ENCODE measurements around the gene GAS2L1. TPM values are rescaled to one million over a fixed set of nuclear protein-coding genes. Genes with fewer than 3 reads are reported as not detected.
A peak's percentile ranks its signal among the peaks of the same experiment; 100 is the strongest.

Gene GAS2L1
- polyA plus RNA-seq, 3 donors = 14.9 to 20.0 (median 15.7) TPM

GRCh38 chr22:29326481-29326880 is 20.0 kb downstream of the GAS2L1 start:
- Mint-ChIP-seq H3K27ac (peak overlapping the region in 1 of 7 donors; percentile 63), H3K9me3 (peaks cover 0 to 3% (median 0%) of the 10 kb centered on the region in 7 donors), H3K27me3 (ENCODE audit: low read depth in 3 of 3) (peaks cover 0 to 2% (median under 1%) of the 10 kb centered on the region in 3 donors), H3K4me1 (no peaks in the 10 kb centered on the region), H3K36me3 (peaks cover 39 to 55% of the 10 kb centered on the region in 2 donors), H3K4me3 (no peak overlapping the region)
- DNase-seq = no peak
- Histone ChIP-seq H3K36me3 (replicated peaks in 1 of 2; ENCODE audit: control insufficient read depth in 1 of 2, insufficient read depth in 2 of 2, low read length in 2 of 2) (peaks cover 49 to 54% of the 10 kb centered on the region in 2 donors), H3K4me2 (replicated peaks; ENCODE audit: extremely low read depth, low read length, poor library complexity, severe bottlenecking) (no peak overlapping the region), H3K4me3 (replicated peaks in 1 of 3; ENCODE audit: low read depth in 2 of 3, low read length in 3 of 3) (no peak overlapping the region), H3K27me3 (ENCODE audit: control insufficient read depth in 2 of 2, insufficient read depth in 2 of 2, low read length in 2 of 2) (no peaks in the 10 kb centered on the region), H3K27ac (ENCODE audit: low read depth in 1 of 2, low read length in 2 of 2) (no peak overlapping the region), H3K4me1 (ENCODE audit: control insufficient read depth in 1 of 2, insufficient read depth in 2 of 2, low read length in 2 of 2) (no peaks in the 10 kb centered on the region), H3K9me3 (replicated peaks in 1 of 2; ENCODE audit: control insufficient read depth in 1 of 2, insufficient read depth in 1 of 2, low read length in 2 of 2) (no peaks in the 10 kb centered on the region), H2AFZ (ENCODE audit: insufficient read depth, low read depth, low read length, poor library complexity, severe bottlenecking) (no peak overlapping the region), H4K20me1 (ENCODE audit: insufficient read depth, low read length) (peaks cover 19% of the 10 kb centered on the region), H3K9ac (ENCODE audit: insufficient read depth, low read length, poor library complexity, severe bottlenecking) (no peak overlapping the region), H3K79me2 (ENCODE audit: insufficient read depth, low read length) (no peaks in the 10 kb centered on the region)
- TF ChIP-seq CTCF (IDR thresholded peaks at IDR 0.05) = no peak
- intact Hi-C loops (cut with micrococcal nuclease) = no loop called here
- WGBS (ENCODE audit: insufficient coverage) = 89% methylated on average over 7 of the region's 10 CpGs

GRCh38 chr22:29327089-29327764 is 20.8 kb downstream of the GAS2L1 start:
- DNase-seq = no peak
- Histone ChIP-seq H3K27me3 (ENCODE audit: control insufficient read depth in 2 of 2, insufficient read depth in 2 of 2, low read length in 2 of 2) (no peaks in the 10 kb centered on the region), H4K20me1 (ENCODE audit: insufficient read depth, low read length) (peaks cover 22% of the 10 kb centered on the region), H3K4me1 (ENCODE audit: control insufficient read depth in 1 of 2, insufficient read depth in 2 of 2, low read length in 2 of 2) (no peaks in the 10 kb centered on the region), H3K36me3 (replicated peaks in 1 of 2; ENCODE audit: control insufficient read depth in 1 of 2, insufficient read depth in 2 of 2, low read length in 2 of 2) (peaks cover 57 to 62% of the 10 kb centered on the region in 2 donors), H3K27ac (ENCODE audit: low read depth in 1 of 2, low read length in 2 of 2) (no peak overlapping the region), H3K4me2 (replicated peaks; ENCODE audit: extremely low read depth, low read length, poor library complexity, severe bottlenecking) (no peak overlapping the region), H2AFZ (ENCODE audit: insufficient read depth, low read depth, low read length, poor library complexity, severe bottlenecking) (no peak overlapping the region), H3K9me3 (replicated peaks in 1 of 2; ENCODE audit: control insufficient read depth in 1 of 2, insufficient read depth in 1 of 2, low read length in 2 of 2) (no peaks in the 10 kb centered on the region), H3K79me2 (ENCODE audit: insufficient read depth, low read length) (no peaks in the 10 kb centered on the region), H3K9ac (ENCODE audit: insufficient read depth, low read length, poor library complexity, severe bottlenecking) (no peak overlapping the region), H3K4me3 (replicated peaks in 1 of 3; ENCODE audit: low read depth in 2 of 3, low read length in 3 of 3) (no peak overlapping the region)
- intact Hi-C loops (cut with micrococcal nuclease) = no loop called here
- Mint-ChIP-seq H3K36me3 (peaks cover 45 to 63% of the 10 kb centered on the region in 2 donors), H3K4me3 (no peak overlapping the region), H3K9me3 (peaks cover 0 to 3% (median 0%) of the 10 kb centered on the region in 7 donors), H3K27me3 (ENCODE audit: low read depth in 3 of 3) (peaks cover 0 to 2% (median 2%) of the 10 kb centered on the region in 3 donors), H3K27ac (no peak overlapping the region), H3K4me1 (no peaks in the 10 kb centered on the region)
- no peak for TF ChIP-seq CTCF (IDR thresholded peaks at IDR 0.05)
- 97% methylated on average over 9 of the region's 15 CpGs for WGBS (ENCODE audit: insufficient coverage)

Measured in CD14-positive monocyte (primary cell).